ENCODE results near the gene RFTN1. TPM values are rescaled to one million over a fixed set of nuclear protein-coding genes. Genes with fewer than 3 reads are reported as not detected.

The RFTN1 gene
- total and polyA plus RNA-seq, 2 donors (not counting 3 experiments of a cell fraction or from before 2014, with no cell fraction given), result 40.3 to 43.3 TPM

DNA sequence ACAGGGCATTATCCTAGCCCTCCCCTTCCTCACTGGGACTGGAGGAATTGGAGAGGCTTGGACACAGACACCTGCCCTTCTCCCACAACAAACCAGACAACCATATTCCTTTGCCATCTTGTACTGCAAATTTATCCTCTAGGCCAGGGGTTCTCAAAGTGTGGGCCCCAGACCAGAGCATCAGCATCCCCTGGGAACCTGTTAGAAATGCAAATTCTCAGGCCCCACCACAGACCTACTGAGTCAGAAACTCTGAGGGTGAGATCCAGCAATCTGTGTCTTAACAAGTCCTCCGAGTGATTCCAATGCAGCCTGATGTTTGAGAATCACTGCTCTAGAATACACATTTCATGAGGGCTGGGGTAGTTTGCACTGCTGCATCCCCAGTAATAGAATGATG lies 133.1 kb downstream of the RFTN1 start:
- H3K36me3 ChIP-seq (ENCODE audit: control insufficient read depth in 2 of 2, extremely low read depth in 1 of 2, insufficient read depth in 2 of 2, low read length in 2 of 2), result peaks cover 4 to 11% of the 10 kb centered on the region in 2 experiments
- no peak overlapping the region for H3K9ac ChIP-seq (replicated peaks; ENCODE audit: extremely low read depth, insufficient read depth, low read length)
- H4K20me1 ChIP-seq (replicated peaks; ENCODE audit: control insufficient read depth, extremely low read depth, insufficient read depth, low read length), result no peaks in the 10 kb centered on the region
- FAIRE-seq, result no peak
- no peak overlapping the region for H2AFZ ChIP-seq (ENCODE audit: low read depth, low read length)
- no peaks in the 10 kb centered on the region for H3K79me2 ChIP-seq (ENCODE audit: control insufficient read depth, insufficient read depth, low read length)
- BruUV-seq (replicated peaks), result no TSS peak
- H3K27ac ChIP-seq (ENCODE audit: insufficient read depth, low read depth, low read length), result no peak overlapping the region
- H3K4me2 ChIP-seq (ENCODE audit: insufficient read depth, low read length), result no peak overlapping the region
- no peaks in the 10 kb centered on the region for H3K9me1 ChIP-seq (replicated peaks; ENCODE audit: control insufficient read depth, extremely low read depth, insufficient read depth, low read length)
- no peaks in the 10 kb centered on the region for H3K27me3 ChIP-seq (ENCODE audit: control insufficient read depth in 2 of 2, insufficient read depth in 2 of 2, low read length in 2 of 2)
- ChIA-PET CTCF (no interaction called here), POLR2A (no interaction called here)
- H3K9me3 ChIP-seq (replicated peaks; ENCODE audit: control insufficient read depth, insufficient read depth, low read length), result no peaks in the 10 kb centered on the region
- H3K4me1 ChIP-seq (ENCODE audit: control insufficient read depth, extremely low read depth, insufficient read depth, low read length), result no peaks in the 10 kb centered on the region
- intact Hi-C loops (cut with micrococcal nuclease), result no loop called here
- dilution Hi-C loops (cut with MboI; ENCODE audit: extremely low pct_ligation_motif_present, low sequenced_read_pairs), result no loop called here
- no peak for DNase-seq (ENCODE audit: low read depth, low spot score)
- H3K4me3 ChIP-seq (replicated peaks in 1 of 3; ENCODE audit: insufficient read depth in 1 of 3, low read depth in 1 of 3, low read length in 3 of 3), result no peak overlapping the region
- TF ChIP-seq JUN (IDR thresholded peaks at IDR 0.05; ENCODE audit: borderline replicate concordance, insufficient read depth, insufficient read length, low read depth), result no peak
- TF ChIP-seq, protein P1, sequence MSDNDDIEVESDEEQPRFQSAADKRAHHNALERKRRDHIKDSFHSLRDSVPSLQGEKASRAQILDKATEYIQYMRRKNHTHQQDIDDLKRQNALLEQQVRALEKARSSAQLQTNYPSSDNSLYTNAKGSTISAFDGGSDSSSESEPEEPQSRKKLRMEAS (IDR thresholded peaks at IDR 0.05; ENCODE audit: insufficient read depth, insufficient read length), result no peak

GRCh38 chr3:16379838-16380237 lies 133.7 kb downstream of the RFTN1 start:
- no peaks in the 10 kb centered on the region for H4K20me1 ChIP-seq (replicated peaks; ENCODE audit: control insufficient read depth, extremely low read depth, insufficient read depth, low read length)
- TF ChIP-seq CTCF (IDR thresholded peaks at IDR 0.05; ENCODE audit: extremely low read depth in 1 of 2, insufficient read depth in 1 of 2, low read depth in 1 of 2, low read length in 2 of 2) (no peak), GATA2 (IDR thresholded peaks at IDR 0.05; ENCODE audit: insufficient read depth, insufficient read length, low read depth, low read length) (no peak), JUN (IDR thresholded peaks at IDR 0.05; ENCODE audit: borderline replicate concordance, insufficient read depth, insufficient read length, low read depth) (no peak), EZH2 (IDR thresholded peaks at IDR 0.05; ENCODE audit: borderline replicate concordance, low read depth, low read length, severe bottlenecking) (no peak), FOS (IDR thresholded peaks at IDR 0.05; ENCODE audit: borderline replicate concordance, insufficient read depth, low read length) (no peak), POLR2A (IDR thresholded peaks at IDR 0.05; ENCODE audit: low read depth, low read length) (no peak), POLR2AphosphoS5 (IDR thresholded peaks at IDR 0.05; ENCODE audit: insufficient read depth, low read depth, low read length) (no peak), MYC (IDR thresholded peaks at IDR 0.05; ENCODE audit: low read depth, low read length) (no peak)
- TF ChIP-seq, protein P1 (IDR thresholded peaks at IDR 0.05; ENCODE audit: insufficient read depth, insufficient read length), result no peak
- H3K4me3 ChIP-seq (replicated peaks in 1 of 3; ENCODE audit: insufficient read depth in 1 of 3, low read depth in 1 of 3, low read length in 3 of 3), result no peak overlapping the region
- no peak for DNase-seq (ENCODE audit: low read depth, low spot score)
- peaks cover 4 to 11% of the 10 kb centered on the region in 2 experiments for H3K36me3 ChIP-seq (ENCODE audit: control insufficient read depth in 2 of 2, extremely low read depth in 1 of 2, insufficient read depth in 2 of 2, low read length in 2 of 2)
- H3K9me1 ChIP-seq (replicated peaks; ENCODE audit: control insufficient read depth, extremely low read depth, insufficient read depth, low read length), result no peaks in the 10 kb centered on the region
- FAIRE-seq, result no peak
- no peaks in the 10 kb centered on the region for H3K9me3 ChIP-seq (replicated peaks; ENCODE audit: control insufficient read depth, insufficient read depth, low read length)
- H3K27me3 ChIP-seq (ENCODE audit: control insufficient read depth in 2 of 2, insufficient read depth in 2 of 2, low read length in 2 of 2), result no peaks in the 10 kb centered on the region
- H3K4me2 ChIP-seq (ENCODE audit: insufficient read depth, low read length), result no peak overlapping the region
- dilution Hi-C loops (cut with MboI; ENCODE audit: extremely low pct_ligation_motif_present, low sequenced_read_pairs), result no loop called here
- H3K27ac ChIP-seq (ENCODE audit: insufficient read depth, low read depth, low read length), result no peak overlapping the region
- intact Hi-C loops (cut with micrococcal nuclease), result loop anchor here (1.0 kb wide), 1 partner anchor 170 kb away; no protein-coding TSS in a partner anchor
- ChIA-PET CTCF (interaction anchor here (1.6 kb wide), 1 partner anchor 12 kb away, joined by 5 read pairs; no protein-coding TSS in a partner anchor), POLR2A (no interaction called here)
- no peaks in the 10 kb centered on the region for H3K4me1 ChIP-seq (ENCODE audit: control insufficient read depth, extremely low read depth, insufficient read depth, low read length)
- BruUV-seq (replicated peaks), result no TSS peak
- H3K9ac ChIP-seq (replicated peaks; ENCODE audit: extremely low read depth, insufficient read depth, low read length), result no peak overlapping the region
- no peak overlapping the region for H2AFZ ChIP-seq (ENCODE audit: low read depth, low read length)
- H3K79me2 ChIP-seq (ENCODE audit: control insufficient read depth, insufficient read depth, low read length), result no peaks in the 10 kb centered on the region
